ENCODE measurements around the gene GRAMD2A. TPM values are rescaled to one million over a fixed set of nuclear protein-coding genes. Genes with fewer than 3 reads are reported as not detected.

The GRAMD2A gene
- total RNA-seq, 1 donor from 2014 or later = 0.32 TPM

- DNase-seq (ENCODE audit: low spot score) = no peak
- Mint-ChIP-seq H3K9me3 (ENCODE audit: low read depth) (no peaks in the 10 kb centered on the region), H3K36me3 (ENCODE audit: low read depth) (no peaks in the 10 kb centered on the region), H3K27me3 (ENCODE audit: low read depth) (no peaks in the 10 kb centered on the region), H3K27ac (ENCODE audit: unreplicated experiment) (no peak overlapping the region), H3K4me3 (ENCODE audit: unreplicated experiment) (peak overlapping the region; percentile 62), H3K4me1 (ENCODE audit: low read depth) (peaks cover 15% of the 10 kb centered on the region)
- TF ChIP-seq, protein P1, sequence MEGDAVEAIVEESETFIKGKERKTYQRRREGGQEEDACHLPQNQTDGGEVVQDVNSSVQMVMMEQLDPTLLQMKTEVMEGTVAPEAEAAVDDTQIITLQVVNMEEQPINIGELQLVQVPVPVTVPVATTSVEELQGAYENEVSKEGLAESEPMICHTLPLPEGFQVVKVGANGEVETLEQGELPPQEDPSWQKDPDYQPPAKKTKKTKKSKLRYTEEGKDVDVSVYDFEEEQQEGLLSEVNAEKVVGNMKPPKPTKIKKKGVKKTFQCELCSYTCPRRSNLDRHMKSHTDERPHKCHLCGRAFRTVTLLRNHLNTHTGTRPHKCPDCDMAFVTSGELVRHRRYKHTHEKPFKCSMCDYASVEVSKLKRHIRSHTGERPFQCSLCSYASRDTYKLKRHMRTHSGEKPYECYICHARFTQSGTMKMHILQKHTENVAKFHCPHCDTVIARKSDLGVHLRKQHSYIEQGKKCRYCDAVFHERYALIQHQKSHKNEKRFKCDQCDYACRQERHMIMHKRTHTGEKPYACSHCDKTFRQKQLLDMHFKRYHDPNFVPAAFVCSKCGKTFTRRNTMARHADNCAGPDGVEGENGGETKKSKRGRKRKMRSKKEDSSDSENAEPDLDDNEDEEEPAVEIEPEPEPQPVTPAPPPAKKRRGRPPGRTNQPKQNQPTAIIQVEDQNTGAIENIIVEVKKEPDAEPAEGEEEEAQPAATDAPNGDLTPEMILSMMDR (IDR thresholded peaks at IDR 0.05) = no peak
These were observed 13.3 kb downstream of the GRAMD2A start for GRCh38 chr15:72184165-72184811.

DNA sequence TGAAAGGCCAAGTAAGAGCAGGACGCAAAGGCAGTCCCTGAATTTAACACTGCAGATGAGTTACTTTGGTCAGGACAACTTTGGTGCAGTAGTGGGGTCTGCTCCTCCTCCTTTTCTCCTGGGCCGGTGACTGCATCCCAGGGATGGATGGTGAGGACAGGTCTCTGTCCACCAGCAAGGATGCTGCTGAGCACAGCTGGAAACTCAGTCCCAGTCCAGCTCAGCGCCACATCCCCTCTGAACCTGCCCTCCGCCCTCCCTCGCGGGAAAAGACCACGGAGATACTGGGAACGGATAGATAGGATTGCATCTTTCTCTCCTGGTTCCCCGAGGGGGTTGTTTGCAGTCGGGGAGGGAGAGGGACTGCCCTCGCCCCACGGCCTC is 13.8 kb downstream of the GRAMD2A start:
- DNase-seq (ENCODE audit: low spot score) = no peak
- H3K27ac Mint-ChIP-seq (ENCODE audit: unreplicated experiment) = no peak overlapping the region
- no peaks in the 10 kb centered on the region for H3K27me3 Mint-ChIP-seq (ENCODE audit: low read depth)
- peaks cover 15% of the 10 kb centered on the region for H3K4me1 Mint-ChIP-seq (ENCODE audit: low read depth)
- H3K9me3 Mint-ChIP-seq (ENCODE audit: low read depth) = no peaks in the 10 kb centered on the region
- H3K4me3 Mint-ChIP-seq (ENCODE audit: unreplicated experiment) = peak overlapping the region; percentile 62
- TF ChIP-seq, protein P1 (IDR thresholded peaks at IDR 0.05) = no peak
- no peaks in the 10 kb centered on the region for H3K36me3 Mint-ChIP-seq (ENCODE audit: low read depth)

- no peak overlapping the region for H3K27ac Mint-ChIP-seq (ENCODE audit: unreplicated experiment)
- H3K27me3 Mint-ChIP-seq (ENCODE audit: low read depth) = no peaks in the 10 kb centered on the region
- no peak overlapping the region for H3K4me3 Mint-ChIP-seq (ENCODE audit: unreplicated experiment)
- TF ChIP-seq, protein P1 (IDR thresholded peaks at IDR 0.05) = no peak
- no peaks in the 10 kb centered on the region for H3K36me3 Mint-ChIP-seq (ENCODE audit: low read depth)
- no peaks in the 10 kb centered on the region for H3K9me3 Mint-ChIP-seq (ENCODE audit: low read depth)
- DNase-seq (ENCODE audit: low spot score) = no peak
- H3K4me1 Mint-ChIP-seq (ENCODE audit: low read depth) = peaks cover 15% of the 10 kb centered on the region
These were observed 14.9 kb downstream of the GRAMD2A start for GRCh38 chr15:72182673-72183072.

- Mint-ChIP-seq H3K4me1 (ENCODE audit: low read depth) (peaks cover 15% of the 10 kb centered on the region), H3K9me3 (ENCODE audit: low read depth) (no peaks in the 10 kb centered on the region), H3K4me3 (ENCODE audit: unreplicated experiment) (no peak overlapping the region), H3K27ac (ENCODE audit: unreplicated experiment) (no peak overlapping the region), H3K36me3 (ENCODE audit: low read depth) (no peaks in the 10 kb centered on the region), H3K27me3 (ENCODE audit: low read depth) (no peaks in the 10 kb centered on the region)
- TF ChIP-seq, protein P1 (IDR thresholded peaks at IDR 0.05) = no peak
- no peak for DNase-seq (ENCODE audit: low spot score)
These were observed 15.3 kb downstream of the GRAMD2A start for GRCh38 chr15:72182244-72182643.

DNA sequence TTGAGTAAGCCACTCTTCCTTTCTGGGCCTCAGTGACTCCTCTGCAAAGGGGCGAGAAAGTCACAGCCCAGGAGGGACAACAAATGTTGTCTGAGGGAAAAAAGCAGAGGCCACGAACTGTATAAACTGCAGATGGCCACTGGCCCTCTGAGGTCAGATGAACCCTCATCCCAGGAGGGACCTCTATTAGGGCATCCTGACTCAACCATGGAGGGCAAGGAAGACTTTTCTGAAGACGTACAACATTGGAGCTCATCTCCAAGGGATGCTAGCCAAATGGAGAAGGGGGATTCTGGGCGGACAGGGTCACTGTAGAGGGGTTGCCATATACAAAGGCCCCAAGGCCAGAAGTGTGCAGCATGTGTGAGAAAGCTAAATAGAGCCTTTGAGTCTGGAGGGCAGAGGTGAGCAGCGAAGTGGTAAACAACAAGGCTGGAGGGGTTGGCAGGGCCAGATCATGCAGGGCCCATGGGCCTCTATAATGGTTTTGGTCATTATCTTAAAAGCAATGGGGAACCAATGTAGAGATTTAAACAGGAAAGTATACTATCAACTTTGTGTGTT is 16.7 kb downstream of the GRAMD2A start:
- H3K27me3 Mint-ChIP-seq (ENCODE audit: low read depth) = no peaks in the 10 kb centered on the region
- peaks cover 15% of the 10 kb centered on the region for H3K4me1 Mint-ChIP-seq (ENCODE audit: low read depth)
- no peaks in the 10 kb centered on the region for H3K9me3 Mint-ChIP-seq (ENCODE audit: low read depth)
- no peaks in the 10 kb centered on the region for H3K36me3 Mint-ChIP-seq (ENCODE audit: low read depth)
- DNase-seq (ENCODE audit: low spot score) = no peak
- TF ChIP-seq, protein P1 (IDR thresholded peaks at IDR 0.05) = no peak
- no peak overlapping the region for H3K27ac Mint-ChIP-seq (ENCODE audit: unreplicated experiment)
- H3K4me3 Mint-ChIP-seq (ENCODE audit: unreplicated experiment) = no peak overlapping the region

All from chondrocyte (in vitro differentiated cells).